Coronary artery (tissue), 2 donors: ENCODE measurements around the gene HP.
"Not testable (repeated sequence)": the region's sequence is repeated elsewhere in the genome, so short reads cannot be mapped to it uniquely, and the experiment has no call there.

Experiments
- DNase-seq: peaks from one replicate; pipeline ENCODE4 v3.0.0-alpha.2; 2017; ENCODE audit warnings: low spot score
- H3K27ac ChIP-seq, 2 donors: fragments of 200-600 bp; sonication (generic); one replicate each; pipeline ENCODE4 v1.5.1; 2016 to 2019
- H3K4me3 ChIP-seq: fragments of 200-600 bp; sonication (generic); 2 replicates; pipeline ENCODE4 v1.5.1; 2016; ENCODE audit warnings: mild to moderate bottlenecking, moderate library complexity
- CTCF ChIP-seq: fragments of 200-600 bp; sonication (generic); IDR thresholded peaks from one replicate; pipeline ENCODE4 v1.5.1; 2019; ENCODE audit warnings: antibody characterized with exemption

The HP gene

GRCh38 chr16:72054254-72054847, at the start of gene HP:
HP (plus strand) TSS chr16:72054505; CDS start chr16:72054653, 148 bp downstream.
- not testable (repeated sequence) for DNase-seq, H3K4me3 ChIP-seq, H3K27ac ChIP-seq

GRCh38 chr16:72008065-72008423, 46.3 kb upstream of the HP start:
- not testable (repeated sequence) for H3K27ac ChIP-seq, DNase-seq
- peak overlapping the region; percentile 98 for H3K4me3 ChIP-seq

- Histone ChIP-seq H3K4me3 (peak within 1 kb of the TSS; percentile 98), H3K27ac (peak within 1 kb of the TSS in 1 of 2 donors; percentile 79)
- peak; percentile 99 for DNase-seq
- no peak for TF ChIP-seq CTCF
Observed at GRCh38 chr16:72008424-72009216, 45.7 kb upstream of the HP start, which contains the start of gene DHODH. DHODH (plus strand) TSS chr16:72008744; CDS start chr16:72008765, 21 bp downstream.

GRCh38 chr16:72009779-72010178, 44.5 kb upstream of the HP start:
- DNase-seq = no peak
- TF ChIP-seq CTCF = no peak
- H3K27ac ChIP-seq = no peak overlapping the region
- H3K4me3 ChIP-seq = no peak overlapping the region

- Histone ChIP-seq H3K27ac (no peak overlapping the region), H3K4me3 (no peak overlapping the region)
- DNase-seq = no peak
- no peak for TF ChIP-seq CTCF
Observed at GRCh38 chr16:72012607-72013006, 41.7 kb upstream of the HP start.

GRCh38 chr16:72013389-72013788, 40.9 kb upstream of the HP start:
- TF ChIP-seq CTCF = no peak
- DNase-seq = no peak
- H3K27ac ChIP-seq = peak overlapping the region in 1 of 2 donors; percentile 52
- H3K4me3 ChIP-seq = no peak overlapping the region

- no peak overlapping the region for H3K4me3 ChIP-seq
- H3K27ac ChIP-seq = peak overlapping the region in 1 of 2 donors; percentile 52
- no peak for DNase-seq
- no peak for TF ChIP-seq CTCF
Observed at GRCh38 chr16:72013888-72014581, 40.3 kb upstream of the HP start.

- H3K27ac ChIP-seq = no peak overlapping the region
- no peak for TF ChIP-seq CTCF
Observed at GRCh38 chr16:72014675-72015074, 39.6 kb upstream of the HP start.

More at GRCh38 chr16:72014675-72015074, 39.6 kb upstream of the HP start:
- H3K4me3 ChIP-seq = no peak overlapping the region
- no peak for DNase-seq
